Effector memory CD8-positive, alpha-beta T cell (primary cell): ENCODE data around the gene ADM5.
A peak's percentile ranks its signal among the peaks of the same experiment; 100 is the strongest.

ENCODE experiments used
- ATAC-seq: fragments of 150-1000 bp; cut with Tn5 transposase; replicated peaks from 2 replicates; pipeline ENCODE4 v1.10.0; 2021; ENCODE audit warnings: mild to moderate bottlenecking, moderate library complexity
- DNase-seq, 3 experiments: peaks; one replicate each; pipeline ENCODE4 v3.0.0; 2021
- H3K27ac Mint-ChIP-seq, 2 donors: one replicate each; pipeline ENCODE4 v1.8.0; 2022; ENCODE audit warnings: mild to moderate bottlenecking in 2 of 2, mixed read lengths in 2 of 2, moderate library complexity in 2 of 2
- H3K27me3 Mint-ChIP-seq, 2 donors: one replicate each; pipeline ENCODE4 v1.8.0; 2022; ENCODE audit warnings: mixed read lengths in 2 of 2
- H3K36me3 Mint-ChIP-seq: one replicate; pipeline ENCODE4 v1.8.0; 2022; ENCODE audit warnings: mild to moderate bottlenecking, moderate library complexity, mixed read lengths; ENCODE audit not compliant: insufficient read depth
- H3K4me1 Mint-ChIP-seq, 2 donors: one replicate each; pipeline ENCODE4 v1.8.0; 2022; ENCODE audit warnings: low read depth in 2 of 2, mixed read lengths in 2 of 2
- H3K4me3 Mint-ChIP-seq, 2 donors: one replicate each; pipeline ENCODE4 v1.8.0; 2022; ENCODE audit warnings: mild to moderate bottlenecking in 2 of 2, mixed read lengths in 2 of 2, moderate library complexity in 2 of 2
- H3K9me3 Mint-ChIP-seq, 2 donors: one replicate each; pipeline ENCODE4 v1.8.0; 2022; ENCODE audit warnings: mixed read lengths in 2 of 2

The ADM5 gene

DNA sequence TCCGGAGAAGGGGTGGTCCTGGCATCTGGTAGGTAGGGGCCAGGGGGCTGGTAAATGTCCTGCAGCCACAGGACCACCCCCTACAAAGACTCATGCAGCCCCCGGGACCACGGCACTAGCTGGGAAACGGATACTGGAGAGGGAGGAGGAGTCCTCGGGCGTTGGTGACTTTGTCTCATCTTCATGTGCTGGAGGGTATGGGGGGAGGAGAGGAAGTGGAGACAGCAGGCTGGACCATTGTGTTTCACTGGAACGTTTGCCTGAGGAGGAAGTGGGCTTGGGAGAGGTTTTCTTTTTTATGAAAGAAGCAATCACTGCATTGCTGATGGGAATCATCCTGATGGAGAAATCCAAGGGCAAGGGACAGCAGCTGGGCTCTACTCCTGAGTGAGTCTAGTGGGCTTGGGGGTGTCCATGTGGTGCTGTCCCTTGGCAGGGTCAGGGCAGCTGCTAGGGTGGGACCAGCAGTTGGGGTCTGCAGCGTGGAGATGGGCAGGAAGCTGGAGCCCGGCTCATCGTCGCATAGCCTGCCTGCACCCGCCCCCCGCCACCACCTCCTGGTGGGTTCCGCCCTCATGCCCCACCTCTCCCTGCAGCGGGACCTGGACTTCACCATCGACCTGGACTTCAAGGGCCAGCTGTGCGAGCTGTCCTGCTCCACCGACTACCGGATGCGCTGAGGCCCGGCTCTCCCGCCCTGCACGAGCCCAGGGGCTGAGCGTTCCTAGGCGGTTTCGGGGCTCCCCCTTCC, 1.7 kb upstream of the ADM5 start:
- Mint-ChIP-seq H3K4me1 (peaks cover 14 to 26% of the 10 kb centered on the region in 2 donors), H3K4me3 (no peak overlapping the region), H3K27me3 (peaks cover 18 to 33% of the 10 kb centered on the region in 2 donors), H3K9me3 (no peaks in the 10 kb centered on the region), H3K36me3 (peaks cover 56% of the 10 kb centered on the region), H3K27ac (no peak overlapping the region)
- ATAC-seq = no peak
- DNase-seq = no peak

DNA sequence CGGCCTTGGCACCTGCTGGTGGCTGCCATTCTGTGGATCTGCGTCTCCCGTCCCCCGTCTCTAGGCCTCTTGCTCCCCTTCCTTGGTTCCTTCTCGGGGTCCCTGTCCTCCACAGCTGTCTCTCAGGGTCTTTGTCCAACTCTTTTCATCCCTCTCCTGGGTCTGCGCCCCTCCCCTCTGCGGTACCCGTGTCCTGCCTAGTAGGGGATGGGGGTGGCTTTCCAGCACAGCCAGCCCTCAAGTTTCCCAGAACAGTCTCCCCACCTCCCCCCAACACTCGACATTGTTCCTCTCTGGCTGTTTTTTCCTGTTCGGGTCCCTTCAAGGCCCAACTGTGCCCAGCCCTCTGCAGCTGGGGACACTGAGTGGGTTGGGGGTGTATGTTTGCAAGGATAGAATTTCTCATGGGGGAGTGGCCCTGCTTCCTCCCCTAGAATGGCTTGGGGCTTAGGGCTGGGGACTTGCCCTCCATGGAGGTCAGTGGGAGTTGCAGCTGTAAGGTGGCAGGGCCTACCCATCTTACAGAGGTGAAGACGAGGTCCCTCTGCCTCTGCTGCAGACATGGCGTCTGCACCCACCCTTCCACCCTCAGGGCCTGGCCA, 762 bp upstream of the ADM5 start:
- peaks cover 18 to 39% of the 10 kb centered on the region in 2 donors for H3K27me3 Mint-ChIP-seq
- no peaks in the 10 kb centered on the region for H3K9me3 Mint-ChIP-seq
- DNase-seq (no peak), ATAC-seq (no peak)
- peak overlapping the region in 1 of 2 donors; percentile 44 for H3K27ac Mint-ChIP-seq
- peaks cover 47% of the 10 kb centered on the region for H3K36me3 Mint-ChIP-seq
- no peak overlapping the region for H3K4me3 Mint-ChIP-seq
- peaks cover 14 to 26% of the 10 kb centered on the region in 2 donors for H3K4me1 Mint-ChIP-seq

- Mint-ChIP-seq H3K4me1 (peaks cover 14 to 24% of the 10 kb centered on the region in 2 donors), H3K27me3 (peaks cover 18 to 39% of the 10 kb centered on the region in 2 donors), H3K4me3 (peak overlapping the region; percentile 76 to 82), H3K27ac (peak overlapping the region in 1 of 2 donors; percentile 41), H3K9me3 (no peaks in the 10 kb centered on the region), H3K36me3 (peaks cover 38% of the 10 kb centered on the region)
- DNase-seq = no peak
- no peak for ATAC-seq
These were observed 773 bp downstream of the ADM5 start for GRCh38 chr19:49690079-49690655.

DNA sequence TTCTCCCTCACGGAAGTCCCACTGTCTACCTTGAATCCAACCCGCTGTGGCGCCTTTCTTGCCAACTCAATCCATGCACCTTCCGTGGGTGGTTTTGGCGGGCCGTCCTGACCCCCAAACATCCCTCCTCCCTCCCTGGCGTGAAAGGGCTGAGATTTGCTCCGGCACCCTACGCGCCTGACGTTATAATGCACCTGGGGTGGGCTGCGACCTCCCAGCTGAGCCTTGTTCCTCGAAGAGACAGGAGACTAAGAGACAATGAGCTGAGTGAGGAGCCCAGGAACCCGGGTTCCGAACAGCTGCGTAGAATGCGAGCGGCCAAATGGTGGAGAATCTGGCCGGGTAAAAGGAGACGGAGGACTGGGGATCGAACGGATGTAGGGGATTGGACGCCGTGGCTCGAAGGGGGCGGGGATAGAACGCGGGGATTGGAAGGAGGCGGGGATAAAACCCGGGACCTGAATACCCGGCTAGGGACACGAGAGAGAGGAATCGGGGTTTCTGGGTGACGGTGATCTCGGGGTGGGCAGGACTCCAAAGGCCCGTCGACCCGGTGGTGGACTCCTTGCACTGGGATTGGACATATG, 1.4 kb downstream of the ADM5 start, which contains the start of gene CPT1C:
Gene CPT1C, plus strand, starts transcription at position 461 of the 587 bp plus-strand sequence. CDS start 1,137 bp downstream, outside the sequence.
- Mint-ChIP-seq H3K27me3 (peaks cover 18 to 39% of the 10 kb centered on the region in 2 donors), H3K4me3 (peak within 1 kb of the TSS; percentile 76 to 82), H3K36me3 (peaks cover 33% of the 10 kb centered on the region), H3K4me1 (peaks cover 14 to 24% of the 10 kb centered on the region in 2 donors), H3K9me3 (no peaks in the 10 kb centered on the region), H3K27ac (peak within 1 kb of the TSS; percentile 41 to 83)
- ATAC-seq (peak; percentile 49), DNase-seq (no peak)

DNA sequence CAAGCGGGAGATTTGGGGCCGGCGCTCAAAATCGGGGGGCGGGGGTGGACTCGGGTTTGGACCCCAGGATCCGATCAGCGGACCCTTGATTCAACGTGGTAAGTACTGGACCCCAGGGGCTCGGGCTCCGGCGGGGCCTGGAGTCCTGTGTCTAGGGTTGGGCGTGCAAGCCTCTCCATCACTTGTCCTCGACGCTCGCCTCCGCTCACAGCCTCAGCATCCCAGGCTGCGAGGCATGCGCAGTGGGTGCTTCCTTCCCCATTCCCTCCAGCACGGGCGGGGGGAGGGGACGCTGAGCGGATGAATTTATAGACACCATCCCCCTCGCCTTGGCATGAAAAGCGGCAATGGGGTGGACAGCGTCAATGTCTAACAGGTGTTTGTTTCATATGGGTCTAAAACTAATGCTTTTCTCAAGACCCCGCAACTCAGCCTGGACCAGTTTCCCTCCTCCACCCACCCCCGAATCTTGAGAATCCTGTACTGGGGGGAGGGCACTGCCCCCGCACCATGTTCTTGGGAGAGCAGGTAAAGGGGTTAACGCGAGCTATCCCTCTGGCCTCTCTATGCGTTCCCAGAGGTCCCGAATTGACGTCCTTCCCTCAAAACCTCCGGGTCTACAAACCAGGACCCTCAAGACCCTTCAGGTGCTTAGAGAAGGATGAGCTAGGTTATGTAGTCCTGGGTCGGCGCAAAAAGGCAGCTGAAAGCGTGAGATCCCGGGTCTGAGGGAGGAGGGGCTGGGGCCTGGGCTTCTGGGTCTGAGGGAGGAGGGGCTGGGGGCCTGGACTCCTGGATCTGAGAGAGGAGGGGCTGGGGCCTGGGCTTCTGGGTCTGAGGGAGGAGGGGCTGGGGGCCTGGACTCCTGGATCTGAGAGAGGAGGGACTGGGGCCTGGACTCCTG, 2.1 kb downstream of the ADM5 start:
- ATAC-seq (no peak), DNase-seq (no peak)
- H3K9me3 Mint-ChIP-seq = no peaks in the 10 kb centered on the region
- H3K27ac Mint-ChIP-seq = peak overlapping the region; percentile 41 to 83
- peaks cover 18 to 39% of the 10 kb centered on the region in 2 donors for H3K27me3 Mint-ChIP-seq
- H3K4me3 Mint-ChIP-seq = peak overlapping the region; percentile 76 to 82
- H3K4me1 Mint-ChIP-seq = peaks cover 14 to 24% of the 10 kb centered on the region in 2 donors
- H3K36me3 Mint-ChIP-seq = peaks cover 26% of the 10 kb centered on the region

DNA sequence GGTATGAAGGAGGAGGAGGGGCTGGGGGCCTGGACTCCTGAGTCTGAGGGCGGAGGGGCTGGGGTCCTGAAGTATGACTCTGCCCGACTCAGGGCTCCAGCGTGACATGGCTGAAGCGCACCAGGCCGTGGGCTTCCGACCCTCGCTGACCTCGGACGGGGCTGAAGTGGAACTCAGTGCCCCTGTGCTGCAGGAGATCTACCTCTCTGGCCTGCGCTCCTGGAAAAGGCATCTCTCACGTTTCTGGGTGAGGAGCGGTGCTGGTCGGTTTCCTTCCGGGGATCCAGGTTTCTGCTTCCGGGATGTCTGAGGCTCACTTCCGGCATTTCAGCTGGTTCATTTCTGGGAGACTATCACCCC, 2.7 kb downstream of the ADM5 start:
- peaks cover 18 to 39% of the 10 kb centered on the region in 2 donors for H3K27me3 Mint-ChIP-seq
- peaks cover 22% of the 10 kb centered on the region for H3K36me3 Mint-ChIP-seq
- DNase-seq = no peak
- peaks cover 14 to 24% of the 10 kb centered on the region in 2 donors for H3K4me1 Mint-ChIP-seq
- no peak overlapping the region for H3K27ac Mint-ChIP-seq
- no peaks in the 10 kb centered on the region for H3K9me3 Mint-ChIP-seq
- H3K4me3 Mint-ChIP-seq = no peak overlapping the region
- ATAC-seq = no peak

GRCh38 chr19:49696115-49696514, 6.7 kb downstream of the ADM5 start:
- DNase-seq (no peak), ATAC-seq (no peak)
- Mint-ChIP-seq H3K4me3 (no peak overlapping the region), H3K4me1 (peaks cover 4 to 5% of the 10 kb centered on the region in 2 donors), H3K27ac (no peak overlapping the region), H3K36me3 (peaks cover 7% of the 10 kb centered on the region), H3K9me3 (no peaks in the 10 kb centered on the region), H3K27me3 (peaks cover 8 to 34% of the 10 kb centered on the region in 2 donors)

GRCh38 chr19:49696865-49697264, 7.5 kb downstream of the ADM5 start:
- Mint-ChIP-seq H3K9me3 (no peaks in the 10 kb centered on the region), H3K27ac (no peak overlapping the region), H3K36me3 (peaks cover 7% of the 10 kb centered on the region), H3K4me1 (peaks cover 0 to 3% of the 10 kb centered on the region in 2 donors), H3K4me3 (no peak overlapping the region), H3K27me3 (peaks cover 8 to 31% of the 10 kb centered on the region in 2 donors)
- DNase-seq (no peak), ATAC-seq (no peak)

GRCh38 chr19:49699364-49699763, 10.0 kb downstream of the ADM5 start:
- Mint-ChIP-seq H3K4me3 (no peak overlapping the region), H3K4me1 (no peaks in the 10 kb centered on the region), H3K36me3 (peaks cover 7% of the 10 kb centered on the region), H3K27me3 (peaks cover 8 to 31% of the 10 kb centered on the region in 2 donors), H3K9me3 (no peaks in the 10 kb centered on the region), H3K27ac (no peak overlapping the region)
- DNase-seq (no peak), ATAC-seq (no peak)

- DNase-seq (no peak), ATAC-seq (no peak)
- Mint-ChIP-seq H3K4me1 (no peaks in the 10 kb centered on the region), H3K27me3 (peaks cover 8 to 31% of the 10 kb centered on the region in 2 donors), H3K4me3 (no peak overlapping the region), H3K36me3 (peaks cover 4% of the 10 kb centered on the region), H3K9me3 (no peaks in the 10 kb centered on the region), H3K27ac (no peak overlapping the region)
These were observed 11.2 kb downstream of the ADM5 start for GRCh38 chr19:49700563-49700962.

DNA sequence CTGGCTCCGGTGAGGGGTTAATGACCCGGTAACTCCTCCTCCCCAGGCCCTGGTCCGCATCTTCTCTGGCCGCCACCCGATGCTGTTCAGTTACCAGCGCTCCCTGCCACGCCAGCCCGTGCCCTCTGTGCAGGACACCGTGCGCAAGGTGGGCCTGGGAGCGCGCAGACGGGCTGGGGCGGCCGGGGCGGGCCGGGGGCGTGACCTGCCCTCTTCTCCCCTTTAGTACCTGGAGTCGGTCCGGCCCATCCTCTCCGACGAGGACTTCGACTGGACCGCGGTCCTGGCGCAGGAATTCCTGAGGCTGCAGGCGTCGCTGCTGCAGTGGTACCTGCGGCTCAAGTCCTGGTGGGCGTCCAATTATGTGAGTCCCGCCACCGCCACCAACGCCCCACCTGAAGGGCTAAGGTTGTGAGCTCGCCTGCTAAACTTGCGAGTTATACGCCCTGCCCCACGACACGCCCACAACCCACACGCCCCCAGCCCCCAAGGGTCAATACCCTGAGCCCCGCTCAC, 11.9 kb downstream of the ADM5 start:
- peaks cover 8 to 31% of the 10 kb centered on the region in 2 donors for H3K27me3 Mint-ChIP-seq
- H3K4me1 Mint-ChIP-seq = no peaks in the 10 kb centered on the region
- H3K27ac Mint-ChIP-seq = no peak overlapping the region
- no peak for DNase-seq
- H3K9me3 Mint-ChIP-seq = no peaks in the 10 kb centered on the region
- no peak overlapping the region for H3K4me3 Mint-ChIP-seq
- no peak for ATAC-seq
- peaks cover 4% of the 10 kb centered on the region for H3K36me3 Mint-ChIP-seq

DNA sequence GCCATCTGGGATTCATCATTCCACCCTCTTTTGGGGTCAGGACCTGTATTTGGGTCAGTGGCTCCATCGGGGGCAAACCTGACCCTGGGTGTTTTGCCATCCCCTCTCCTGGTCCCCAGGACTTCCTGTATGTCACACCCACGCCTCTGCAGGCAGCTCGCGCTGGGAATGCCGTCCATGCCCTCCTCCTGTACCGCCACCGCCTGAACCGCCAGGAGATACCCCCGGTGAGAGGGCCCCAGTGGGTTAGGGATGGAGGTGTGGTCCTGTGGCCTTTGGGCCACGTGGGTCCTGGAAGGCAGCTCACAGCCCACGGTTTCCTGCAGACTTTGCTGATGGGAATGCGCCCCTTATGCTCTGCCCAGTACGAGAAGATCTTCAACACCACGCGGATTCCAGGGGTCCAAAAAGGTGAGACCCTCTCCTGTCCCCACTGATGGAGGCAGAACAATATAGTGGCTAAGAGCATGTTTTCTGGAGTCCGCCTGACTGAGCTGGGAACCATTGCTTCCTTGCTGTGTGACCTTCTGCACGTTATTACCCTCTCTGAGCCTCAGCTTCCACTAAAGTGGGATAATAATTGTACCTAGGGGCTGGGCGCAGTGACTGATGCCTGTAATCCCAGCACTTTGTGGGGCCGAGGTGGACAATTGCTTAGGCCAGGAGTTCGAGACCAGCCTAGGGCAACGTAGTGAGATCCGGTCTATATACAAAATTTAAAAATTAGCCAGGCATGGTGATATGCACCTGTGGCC, 15.7 kb downstream of the ADM5 start:
- no peak for ATAC-seq
- H3K4me3 Mint-ChIP-seq = no peak overlapping the region
- H3K36me3 Mint-ChIP-seq = peaks cover 4% of the 10 kb centered on the region
- no peak for DNase-seq
- H3K4me1 Mint-ChIP-seq = no peaks in the 10 kb centered on the region
- peak overlapping the region in 1 of 2 donors; percentile 66 for H3K27ac Mint-ChIP-seq
- no peaks in the 10 kb centered on the region for H3K9me3 Mint-ChIP-seq
- H3K27me3 Mint-ChIP-seq = peaks cover 23 to 53% of the 10 kb centered on the region in 2 donors
